ENCODE results near the gene TRIM46. TPM values are rescaled to one million over a fixed set of nuclear protein-coding genes. Genes with fewer than 3 reads are reported as not detected.
A peak's percentile ranks its signal among the peaks of the same experiment; 100 is the strongest.
"Not testable (repeated sequence)": the region's sequence is repeated elsewhere in the genome, so short reads cannot be mapped to it uniquely, and the experiment has no call there.

TRIM46 gene
- total RNA-seq, 1 experiment from 2014 or later, result 0.21 TPM

- TF ChIP-seq, protein P1, sequence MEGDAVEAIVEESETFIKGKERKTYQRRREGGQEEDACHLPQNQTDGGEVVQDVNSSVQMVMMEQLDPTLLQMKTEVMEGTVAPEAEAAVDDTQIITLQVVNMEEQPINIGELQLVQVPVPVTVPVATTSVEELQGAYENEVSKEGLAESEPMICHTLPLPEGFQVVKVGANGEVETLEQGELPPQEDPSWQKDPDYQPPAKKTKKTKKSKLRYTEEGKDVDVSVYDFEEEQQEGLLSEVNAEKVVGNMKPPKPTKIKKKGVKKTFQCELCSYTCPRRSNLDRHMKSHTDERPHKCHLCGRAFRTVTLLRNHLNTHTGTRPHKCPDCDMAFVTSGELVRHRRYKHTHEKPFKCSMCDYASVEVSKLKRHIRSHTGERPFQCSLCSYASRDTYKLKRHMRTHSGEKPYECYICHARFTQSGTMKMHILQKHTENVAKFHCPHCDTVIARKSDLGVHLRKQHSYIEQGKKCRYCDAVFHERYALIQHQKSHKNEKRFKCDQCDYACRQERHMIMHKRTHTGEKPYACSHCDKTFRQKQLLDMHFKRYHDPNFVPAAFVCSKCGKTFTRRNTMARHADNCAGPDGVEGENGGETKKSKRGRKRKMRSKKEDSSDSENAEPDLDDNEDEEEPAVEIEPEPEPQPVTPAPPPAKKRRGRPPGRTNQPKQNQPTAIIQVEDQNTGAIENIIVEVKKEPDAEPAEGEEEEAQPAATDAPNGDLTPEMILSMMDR (IDR thresholded peaks at IDR 0.05; ENCODE audit: unreplicated experiment), result no peak
- intact Hi-C loops (cut with micrococcal nuclease), result no loop called here
- no peaks in the 10 kb centered on the region for H3K9me3 Mint-ChIP-seq (ENCODE audit: unreplicated experiment)
- ChIA-PET CTCF (interaction anchor here (0.5 to 2.4 kb wide), 7 partner anchors 15 to 182 kb away, joined by 3 to 13 read pairs (median 5); partner anchors contain the start of genes KRTCAP2 and TRIM46), POLR2A (interaction anchor here (1.5 kb wide), 2 partner anchors 16 to 138 kb away, joined by 4 to 6 read pairs; no protein-coding TSS in a partner anchor)
- H3K4me3 Mint-ChIP-seq (ENCODE audit: unreplicated experiment), result no peak overlapping the region
- no peaks in the 10 kb centered on the region for H3K27me3 Mint-ChIP-seq (ENCODE audit: insufficient read depth, unreplicated experiment)
- H3K27ac Mint-ChIP-seq (ENCODE audit: low read depth, unreplicated experiment), result no peak overlapping the region
- no peak for DNase-seq (ENCODE audit: unreplicated experiment)
- BruUV-seq (replicated peaks), result no TSS peak
- peaks cover 32% of the 10 kb centered on the region for H3K36me3 Mint-ChIP-seq (ENCODE audit: insufficient read depth, unreplicated experiment)
- peaks cover 10% of the 10 kb centered on the region for H3K4me1 Mint-ChIP-seq (ENCODE audit: insufficient read depth, unreplicated experiment)
Measured at GRCh38 chr1:155141749-155142148, 31.9 kb upstream of the TRIM46 start.

- Mint-ChIP-seq H3K4me3 (ENCODE audit: unreplicated experiment) (no peak overlapping the region), H3K27me3 (ENCODE audit: insufficient read depth, unreplicated experiment) (peaks cover 8% of the 10 kb centered on the region), H3K4me1 (ENCODE audit: insufficient read depth, unreplicated experiment) (no peaks in the 10 kb centered on the region), H3K36me3 (ENCODE audit: insufficient read depth, unreplicated experiment) (peaks cover 2% of the 10 kb centered on the region), H3K9me3 (ENCODE audit: unreplicated experiment) (no peaks in the 10 kb centered on the region), H3K27ac (ENCODE audit: low read depth, unreplicated experiment) (no peak overlapping the region)
- intact Hi-C loops (cut with micrococcal nuclease), result no loop called here
- TF ChIP-seq, protein P1 (IDR thresholded peaks at IDR 0.05; ENCODE audit: unreplicated experiment), result peak; percentile 12
- DNase-seq (ENCODE audit: unreplicated experiment), result no peak
- CTCF ChIA-PET, result interaction anchor here (1.1 to 5.5 kb wide), 7 partner anchors 10 to 60 kb away, joined by 3 to 40 read pairs (median 10); partner anchors contain the start of genes KRTCAP2 and SLC50A1
- no TSS peak for BruUV-seq (replicated peaks)
- POLR2A ChIA-PET, result interaction anchor here (0.8 to 1.4 kb wide), 2 partner anchors 10 to 27 kb away, joined by 3 to 4 read pairs; partner anchors contain the start of gene SLC50A1
Measured at GRCh38 chr1:155145491-155145890, 28.2 kb upstream of the TRIM46 start.

DNA sequence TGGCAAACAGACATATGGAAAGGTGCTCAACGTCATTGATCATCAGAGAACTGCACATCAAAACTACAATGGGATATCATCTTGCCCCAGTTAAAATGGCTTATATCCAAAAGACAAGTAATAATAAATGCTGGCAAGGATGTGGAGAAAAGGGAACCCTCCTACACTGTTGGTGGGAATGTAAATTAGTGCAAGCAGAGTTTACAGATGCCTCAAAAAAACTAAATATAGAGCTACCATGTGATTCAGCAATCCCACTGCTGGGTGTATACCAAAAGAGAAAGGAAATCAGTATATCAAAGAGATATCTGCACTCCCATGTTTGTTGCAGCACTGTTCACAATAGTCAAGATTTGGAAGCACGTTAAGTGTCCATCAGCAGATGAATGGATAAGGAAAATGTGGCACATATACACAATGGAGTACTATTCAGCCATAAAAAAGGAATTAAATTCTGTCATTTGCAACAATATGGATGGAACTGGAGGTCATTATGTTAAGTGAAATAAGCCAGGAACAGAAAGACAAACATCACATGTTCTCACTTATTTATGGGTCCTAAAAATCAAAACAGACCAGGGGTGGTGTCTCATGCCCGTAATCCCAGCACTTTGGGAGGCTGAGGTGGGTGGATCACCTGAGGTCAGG is 17.5 kb upstream of the TRIM46 start:
- H3K27ac Mint-ChIP-seq (ENCODE audit: low read depth, unreplicated experiment); H3K4me1 Mint-ChIP-seq (ENCODE audit: insufficient read depth, unreplicated experiment); H3K9me3 Mint-ChIP-seq (ENCODE audit: unreplicated experiment); DNase-seq (ENCODE audit: unreplicated experiment); H3K4me3 Mint-ChIP-seq (ENCODE audit: unreplicated experiment); H3K36me3 Mint-ChIP-seq (ENCODE audit: insufficient read depth, unreplicated experiment); BruUV-seq (replicated peaks); intact Hi-C loops (cut with micrococcal nuclease): not testable (repeated sequence)
- POLR2A ChIA-PET, result interaction anchor here (1.9 kb wide), 1 partner anchor 17 kb away, joined by 8 read pairs; the partner anchor contains the start of gene KRTCAP2
- CTCF ChIA-PET, result interaction anchor here (0.5 to 3.8 kb wide), 7 partner anchors 10 to 71 kb away, joined by 3 to 21 read pairs (median 4); partner anchors contain the start of genes KRTCAP2 and TRIM46
- peaks cover 19% of the 10 kb centered on the region for H3K27me3 Mint-ChIP-seq (ENCODE audit: insufficient read depth, unreplicated experiment)

DNA sequence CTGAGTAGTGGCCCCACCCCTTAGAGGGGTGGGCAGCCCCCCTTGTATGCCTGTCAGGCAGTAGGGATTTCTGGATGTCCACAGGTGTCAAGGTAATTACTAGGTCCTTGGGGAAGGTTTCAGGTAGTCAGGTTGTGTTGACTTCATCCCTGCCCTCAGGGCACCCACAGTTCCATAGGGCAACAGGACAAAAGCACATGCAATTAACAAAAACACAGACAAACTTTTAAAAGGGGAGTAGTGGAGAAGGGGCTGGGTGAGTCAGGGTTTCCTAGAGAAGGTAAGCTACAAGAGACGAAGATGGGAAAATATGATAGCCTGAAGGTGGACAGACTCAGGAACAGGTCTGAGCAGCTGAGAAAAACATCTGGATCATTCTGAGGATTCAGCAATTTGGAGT is 14.7 kb upstream of the TRIM46 start:
- no peak overlapping the region for H3K4me3 Mint-ChIP-seq (ENCODE audit: unreplicated experiment)
- BruUV-seq (replicated peaks), result no TSS peak
- CTCF ChIA-PET, result interaction anchor here (0.6 to 1.3 kb wide), 4 partner anchors 14 to 735 kb away, joined by 3 to 11 read pairs (median 4); partner anchors contain the start of gene KRTCAP2
- H3K4me1 Mint-ChIP-seq (ENCODE audit: insufficient read depth, unreplicated experiment), result no peaks in the 10 kb centered on the region
- H3K27me3 Mint-ChIP-seq (ENCODE audit: insufficient read depth, unreplicated experiment), result peaks cover 15% of the 10 kb centered on the region
- intact Hi-C loops (cut with micrococcal nuclease), result no loop called here
- H3K27ac Mint-ChIP-seq (ENCODE audit: low read depth, unreplicated experiment), result no peak overlapping the region
- no peaks in the 10 kb centered on the region for H3K36me3 Mint-ChIP-seq (ENCODE audit: insufficient read depth, unreplicated experiment)
- no peaks in the 10 kb centered on the region for H3K9me3 Mint-ChIP-seq (ENCODE audit: unreplicated experiment)
- TF ChIP-seq, protein P1 (IDR thresholded peaks at IDR 0.05; ENCODE audit: unreplicated experiment), result no peak
- POLR2A ChIA-PET, result interaction anchor here (0.6 kb wide), 1 partner anchor 10 kb away, joined by 4 read pairs; no protein-coding TSS in a partner anchor
- DNase-seq (ENCODE audit: unreplicated experiment), result no peak
